CD4-positive, alpha-beta T cell treated with Interleukin-15 for 1 hour (primary cell): Measurements from ENCODE around the gene FGFBP3.

Experiments
- DNase-seq: peaks from one replicate; pipeline ENCODE4 v3.0.0-alpha.2; 2020

Gene FGFBP3

DNA sequence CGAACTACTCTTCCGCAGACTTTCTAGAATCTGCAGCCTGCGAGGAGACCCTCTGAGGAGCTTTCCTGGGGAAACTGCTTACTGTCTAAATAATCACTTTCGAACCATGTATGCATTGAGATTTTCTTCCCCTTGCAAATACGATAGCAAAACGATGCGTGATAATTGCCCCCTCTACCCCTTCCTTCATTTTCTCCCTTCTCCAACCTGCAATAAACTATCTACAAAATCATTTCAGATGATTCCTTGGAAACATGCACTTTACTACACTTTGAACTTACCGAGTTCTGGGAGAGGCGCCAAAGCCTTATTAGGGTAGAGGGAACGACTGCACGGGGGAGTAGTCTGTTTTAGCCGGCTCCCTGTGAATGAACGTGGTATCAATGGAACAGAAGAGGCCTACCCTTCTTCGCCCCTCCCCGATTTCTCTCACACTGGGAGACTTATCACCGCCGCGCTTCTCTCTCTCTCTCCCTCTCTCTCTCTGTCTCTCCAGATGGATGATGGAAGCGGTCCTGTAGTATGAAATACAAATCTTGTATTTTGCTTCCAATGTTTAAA, at the start of gene FGFBP3:
Gene FGFBP3, minus strand, starts transcription at position 370 of the 561 bp plus-strand sequence. CDS start 517 bp downstream, outside the sequence.
- DNase-seq: no peak

DNA sequence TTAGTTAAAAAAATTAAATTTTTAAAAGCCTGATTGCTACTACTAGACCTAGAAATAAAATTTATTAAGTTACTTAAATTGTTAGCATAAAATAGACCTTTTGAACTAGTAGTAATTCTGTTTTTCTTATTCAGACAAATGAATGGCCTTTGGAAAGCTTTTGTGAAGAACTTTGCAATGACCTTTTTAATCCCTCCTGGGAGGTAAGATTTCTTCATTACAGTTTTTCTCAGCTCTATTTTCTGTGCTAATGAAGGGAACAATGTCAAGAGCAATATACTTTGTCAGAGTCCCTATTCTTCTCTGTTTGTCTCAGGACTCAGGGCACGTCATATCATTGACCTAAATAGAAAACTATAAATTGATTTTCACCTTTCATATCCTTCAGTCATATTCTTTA, 47.8 kb upstream of the FGFBP3 start:
- DNase-seq: no peak

GRCh38 chr10:91955114-91955513, 45.8 kb upstream of the FGFBP3 start:
- DNase-seq: no peak

DNA sequence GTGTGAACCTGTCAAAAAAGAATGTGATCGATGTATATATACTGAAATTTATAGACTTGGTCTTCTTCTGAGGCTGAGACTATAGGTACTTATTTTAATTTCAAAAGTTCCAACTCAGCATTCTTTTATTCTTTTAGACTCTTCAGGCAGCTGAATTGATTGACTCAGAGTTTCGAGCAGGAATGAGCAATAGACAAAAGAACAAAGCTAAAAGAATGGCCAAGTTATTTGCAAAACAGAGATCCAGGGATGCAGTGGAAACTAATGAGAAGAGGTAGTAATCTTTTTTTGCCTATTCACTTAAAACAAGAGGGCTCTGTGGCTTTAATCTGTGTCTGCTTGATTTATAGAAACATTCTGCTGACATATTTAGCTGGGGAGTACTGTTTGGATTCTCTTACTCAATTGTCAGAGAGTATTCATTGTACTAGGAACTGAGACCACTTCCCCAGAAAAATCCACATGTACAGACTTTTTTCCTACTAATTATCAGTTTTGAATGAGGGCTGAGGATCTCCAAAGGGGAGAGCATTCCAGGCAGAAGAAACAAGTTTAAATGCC, 44.4 kb upstream of the FGFBP3 start:
- no peak for DNase-seq

DNA sequence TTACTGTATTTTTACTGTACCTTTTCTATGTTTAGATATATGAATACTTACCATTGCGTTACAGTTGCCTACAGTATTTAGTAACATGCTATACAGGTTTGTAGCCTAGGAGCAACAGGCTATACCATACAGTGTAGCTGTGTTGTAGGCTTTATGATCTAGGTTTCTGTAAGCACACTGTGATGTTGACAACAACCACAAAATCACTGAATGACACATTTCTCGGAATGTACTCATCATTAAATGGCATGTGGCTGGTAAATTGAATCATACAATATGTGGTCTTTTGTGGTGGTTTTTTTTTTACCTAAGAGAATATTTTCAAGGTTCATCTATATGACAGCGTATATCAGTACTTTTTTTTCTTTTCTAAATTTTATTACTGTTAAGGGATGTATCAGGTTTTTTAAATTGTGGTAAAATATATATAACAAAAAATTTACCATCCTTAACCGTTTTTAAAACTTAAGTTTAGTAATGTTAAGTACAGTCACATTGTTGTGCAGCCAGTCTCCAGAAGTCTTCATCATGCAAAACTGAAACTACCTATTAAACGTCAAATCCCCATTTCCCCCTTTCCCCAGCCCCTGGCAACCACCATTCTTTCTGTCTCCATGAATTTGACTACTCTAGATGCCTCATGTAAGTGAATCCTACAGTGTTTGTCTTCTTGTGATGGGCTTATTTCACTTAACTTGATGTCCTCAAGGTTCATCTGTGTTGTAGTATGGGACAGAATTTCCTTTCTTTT, 35.8 kb upstream of the FGFBP3 start:
- no peak for DNase-seq

GRCh38 chr10:91941426-91941825, 32.1 kb upstream of the FGFBP3 start:
- DNase-seq: no peak

GRCh38 chr10:91939653-91940052, 30.4 kb upstream of the FGFBP3 start:
- DNase-seq: no peak

- no peak for DNase-seq
These were observed 26.6 kb upstream of the FGFBP3 start for GRCh38 chr10:91935886-91936285.

- no peak for DNase-seq
These were observed 23.5 kb upstream of the FGFBP3 start for GRCh38 chr10:91932737-91933136.

GRCh38 chr10:91931526-91932190, 22.4 kb upstream of the FGFBP3 start:
- no peak for DNase-seq

DNA sequence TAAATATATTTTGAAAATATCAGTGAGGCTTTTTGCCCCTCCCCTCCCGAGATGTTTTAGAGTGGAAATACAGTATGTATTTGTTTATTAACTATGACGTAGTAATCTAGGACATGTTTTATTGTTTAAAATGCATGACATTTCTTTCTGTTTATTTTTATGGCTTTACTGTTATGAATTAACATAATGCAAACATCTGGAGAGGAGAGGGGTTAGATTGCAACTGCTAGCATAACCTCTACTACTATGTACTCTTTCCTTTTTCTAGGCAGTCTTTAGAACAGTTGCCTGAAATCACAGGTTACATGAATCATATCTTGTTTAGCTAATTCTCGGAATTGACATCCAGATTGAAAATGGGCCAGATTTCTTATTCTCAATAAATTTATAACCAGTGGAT, 21.7 kb upstream of the FGFBP3 start:
- no peak for DNase-seq

- DNase-seq: no peak
These were observed 15.7 kb upstream of the FGFBP3 start for GRCh38 chr10:91925022-91925320.

DNA sequence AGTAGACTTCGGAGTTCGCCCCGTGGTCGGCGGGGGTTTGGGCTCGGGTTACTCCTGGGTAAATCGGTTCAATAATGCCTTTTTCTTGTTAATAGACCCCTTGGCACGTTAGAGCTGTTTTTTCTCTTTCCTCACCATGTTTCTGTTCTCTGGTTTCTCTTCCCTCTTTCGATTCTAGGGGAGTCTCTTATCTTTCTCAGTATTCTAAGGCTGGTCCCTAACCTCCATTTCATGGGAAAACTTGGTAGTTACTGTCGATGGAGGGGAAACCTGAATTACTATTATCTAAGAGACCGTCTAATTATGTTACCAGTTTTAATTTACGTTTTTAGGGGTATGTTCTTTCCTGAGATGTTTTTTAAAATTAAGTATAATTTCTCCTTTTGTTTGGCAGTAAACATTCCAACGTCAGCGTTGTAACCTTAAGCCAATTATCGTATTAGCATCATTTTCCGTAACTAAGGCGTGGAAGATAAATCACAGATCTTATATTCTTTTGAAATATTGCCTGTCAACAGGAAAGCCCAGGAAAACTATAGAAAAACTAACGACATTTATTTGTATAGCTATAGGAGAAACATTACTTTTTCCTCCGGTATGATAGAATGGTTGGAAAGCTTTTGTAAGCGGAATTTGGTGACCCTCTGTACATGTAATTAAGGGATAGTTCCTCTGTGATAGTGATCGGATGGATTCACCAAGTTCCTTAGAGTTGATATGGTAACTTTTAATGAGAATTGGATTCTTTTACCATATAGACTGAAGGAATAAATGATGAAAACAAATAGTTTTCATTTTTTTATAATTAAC, 15.1 kb upstream of the FGFBP3 start:
- DNase-seq: no peak

DNA sequence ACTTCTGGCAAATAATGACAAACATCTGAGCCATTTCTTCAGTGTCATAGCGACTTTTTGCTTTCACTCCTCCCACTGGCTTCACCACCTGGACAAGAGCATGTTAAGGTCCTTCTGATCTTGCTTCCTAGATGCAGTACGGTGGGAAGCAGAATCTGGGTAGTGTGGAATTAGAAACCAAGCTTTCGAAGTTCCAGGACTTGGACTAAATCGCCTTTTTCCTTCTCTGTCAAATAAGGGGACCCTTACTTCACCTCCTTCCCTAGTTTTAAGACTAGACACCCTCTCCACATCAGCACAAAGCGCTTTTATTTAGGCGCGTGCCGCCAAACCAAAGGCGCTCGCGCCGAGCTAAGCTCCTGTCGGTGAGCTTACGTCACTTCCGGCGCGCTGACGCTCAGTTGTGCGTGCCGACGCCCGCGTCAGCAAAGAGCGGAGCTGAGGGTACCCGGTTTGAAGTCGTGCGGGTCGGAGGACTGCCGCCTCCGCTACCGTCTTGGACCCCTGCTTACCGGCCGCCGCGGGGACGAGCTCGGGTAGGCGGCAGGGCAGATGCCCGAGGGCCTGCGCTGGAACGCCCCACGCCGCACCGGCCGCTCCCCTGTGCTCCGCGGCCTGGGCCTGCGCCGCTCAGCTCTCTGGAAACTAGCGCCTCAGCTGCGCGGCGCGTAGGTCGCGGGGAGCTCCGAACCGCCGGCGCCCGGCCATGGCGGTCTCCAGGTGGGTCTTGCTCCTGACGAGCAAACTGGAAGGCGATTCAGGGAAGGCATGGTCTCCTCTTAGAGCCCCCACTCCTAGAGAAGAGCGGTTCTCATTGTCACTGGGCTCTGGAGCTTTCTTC, 14.3 kb upstream of the FGFBP3 start, which contains the start of gene BTAF1:
Gene BTAF1, plus strand, starts transcription at position 400 of the 841 bp plus-strand sequence. Its CDS starts 307 bp downstream, at position 707.
- peak; percentile 93 for DNase-seq

DNA sequence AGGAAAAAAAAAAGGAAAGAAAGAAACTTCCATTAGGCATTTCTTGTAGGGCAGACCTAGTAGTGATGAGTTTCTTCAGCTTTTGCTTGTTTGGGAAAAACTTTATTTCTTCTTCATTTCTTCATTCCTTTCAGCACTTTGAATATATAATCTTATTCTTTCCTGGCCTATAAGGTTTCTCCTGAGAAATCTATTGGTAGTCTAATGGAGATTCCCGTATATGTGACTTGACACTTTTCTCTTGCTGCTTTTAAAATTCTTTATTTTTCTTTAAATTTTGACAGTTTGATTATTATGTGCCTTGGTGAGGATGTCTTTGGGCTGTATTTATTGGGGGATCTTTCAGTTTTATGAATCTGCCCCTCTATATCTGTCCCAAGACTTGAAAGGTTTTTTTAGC, 10.4 kb upstream of the FGFBP3 start:
- DNase-seq: no peak

DNA sequence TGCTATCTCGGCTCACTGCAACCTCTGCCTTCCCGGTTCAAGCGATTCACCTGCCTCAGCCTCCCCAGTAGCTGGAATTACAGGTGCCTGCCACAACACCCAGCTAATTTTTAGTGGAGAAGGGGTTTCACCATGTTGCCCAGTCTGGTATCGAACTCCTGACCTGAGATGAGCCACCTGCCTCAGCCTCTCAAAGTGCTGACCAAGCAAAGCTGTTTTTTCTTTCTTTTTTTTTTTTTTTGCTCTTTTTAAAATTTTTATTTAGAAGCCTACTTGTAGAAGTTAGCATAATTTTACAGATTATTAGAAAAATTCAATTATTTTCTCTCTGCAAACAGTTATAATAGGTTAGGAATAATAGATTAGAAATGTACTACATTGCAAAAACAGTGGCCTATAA, 1.2 kb upstream of the FGFBP3 start:
- no peak for DNase-seq

DNA sequence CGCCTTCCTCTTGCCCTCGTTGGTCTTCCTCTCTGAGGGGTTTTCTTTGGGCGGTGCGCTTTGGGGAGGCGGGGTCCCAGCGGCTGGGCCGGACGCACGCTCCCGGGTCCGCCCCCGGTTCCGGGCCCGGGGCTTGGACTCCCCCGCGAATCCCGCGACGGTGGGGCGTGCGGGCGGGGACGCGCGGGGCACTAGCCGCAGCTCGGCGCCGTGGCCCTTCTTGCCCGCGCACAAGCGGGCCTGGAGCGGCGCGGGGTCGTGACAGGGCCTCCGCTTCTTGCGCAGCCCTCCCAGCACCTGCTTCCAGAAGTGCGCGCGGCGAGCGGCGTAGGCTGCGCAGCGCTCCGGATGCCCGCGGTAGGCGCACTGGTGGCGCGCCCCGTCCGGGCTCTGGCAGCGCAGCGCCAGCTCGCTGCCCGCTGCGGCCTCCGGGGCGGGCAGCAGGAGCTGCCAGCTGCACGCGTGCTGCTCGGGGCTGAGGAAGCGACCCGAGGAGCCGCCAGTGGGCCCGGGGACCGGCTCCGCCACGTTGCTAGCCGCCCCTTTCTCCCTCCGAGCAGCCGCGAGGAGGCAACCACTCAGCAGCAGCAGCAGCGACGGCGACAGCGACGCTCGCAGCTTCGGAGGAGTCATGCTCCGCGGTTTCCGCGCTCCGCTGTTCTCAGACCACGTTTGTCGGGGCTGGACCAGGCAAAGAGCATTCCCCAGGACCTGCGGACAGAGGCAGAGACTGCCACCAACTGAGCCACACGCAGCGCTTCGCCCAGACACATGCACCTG, 759 bp downstream of the FGFBP3 start:
- peak; percentile 73 for DNase-seq

GRCh38 chr10:91907914-91908336, 1.4 kb downstream of the FGFBP3 start:
- no peak for DNase-seq

GRCh38 chr10:91907033-91907594, 2.2 kb downstream of the FGFBP3 start:
- DNase-seq: no peak

DNA sequence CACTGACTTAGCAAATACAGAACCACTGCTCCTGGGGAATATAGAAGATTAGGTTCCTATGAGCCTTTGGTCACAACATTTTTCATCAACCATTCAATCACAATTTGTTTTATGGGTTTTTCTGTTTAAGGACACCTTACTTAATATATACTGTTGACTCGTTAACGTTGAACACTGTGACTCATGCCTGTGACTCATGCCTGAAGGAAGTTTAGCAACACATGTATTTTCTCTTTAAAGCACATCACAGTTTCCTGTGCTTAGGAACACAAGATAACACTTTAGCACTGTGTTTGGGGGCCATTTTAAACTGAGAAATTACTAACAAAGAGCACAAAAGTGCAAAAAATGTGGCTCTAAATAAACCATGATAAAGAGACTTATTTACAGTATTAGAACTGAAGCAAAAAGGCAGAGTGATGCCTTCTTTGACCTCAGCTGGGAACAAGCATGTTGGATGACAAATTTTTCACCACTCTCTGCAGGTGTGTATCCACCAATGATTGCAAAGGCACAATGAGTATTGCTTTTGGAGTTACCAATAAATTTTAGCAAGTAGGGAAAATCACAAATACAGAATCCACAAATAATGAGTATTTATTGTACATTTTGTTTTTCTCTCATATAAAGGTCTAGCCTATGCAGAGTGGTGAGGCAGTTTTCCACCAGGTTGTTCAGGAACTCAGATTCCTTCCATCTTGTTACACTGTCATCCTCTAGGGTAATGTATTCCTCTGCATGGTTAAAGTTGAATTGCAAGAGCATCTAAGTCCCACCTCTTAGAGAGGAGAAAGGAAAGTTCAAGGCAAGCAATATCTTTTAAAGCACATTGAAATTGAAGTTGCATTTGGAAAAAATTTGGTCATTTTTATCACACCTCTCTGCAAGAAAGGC, 7.3 kb downstream of the FGFBP3 start:
- DNase-seq: peak; percentile 61
